Measurements from ENCODE around the gene ATXN10.
"Not testable (repeated sequence)": the region's sequence is repeated elsewhere in the genome, so short reads cannot be mapped to it uniquely, and the experiment has no call there.

Gene ATXN10

GRCh38 chr22:45678961-45679912 is 7.6 kb downstream of the ATXN10 start:
- no peak overlapping the region for H3K4me3 ChIP-seq (ENCODE audit: low read depth, low read length)
- peaks cover 19% of the 10 kb centered on the region for H3K36me3 ChIP-seq
- no peaks in the 10 kb centered on the region for H3K27me3 ChIP-seq (ENCODE audit: insufficient read depth, low read depth, severe bottlenecking)
- TF ChIP-seq CTCF (IDR thresholded peaks at IDR 0.05; ENCODE audit: low read depth, low read length) = no peak
- no peak overlapping the region for H3K27ac ChIP-seq
- H3K9me3 ChIP-seq (ENCODE audit: severe bottlenecking) = no peaks in the 10 kb centered on the region
- DNase-seq = no peak

- no peaks in the 10 kb centered on the region for H3K27me3 ChIP-seq (ENCODE audit: insufficient read depth, low read depth, severe bottlenecking)
- peaks cover 8% of the 10 kb centered on the region for H3K36me3 ChIP-seq
- TF ChIP-seq CTCF (IDR thresholded peaks at IDR 0.05; ENCODE audit: low read depth, low read length) = no peak
- DNase-seq = no peak
- H3K9me3 ChIP-seq (ENCODE audit: severe bottlenecking) = no peaks in the 10 kb centered on the region
- H3K4me3 ChIP-seq (ENCODE audit: low read depth, low read length) = no peak overlapping the region
- no peak overlapping the region for H3K27ac ChIP-seq
Measured at GRCh38 chr22:45680932-45681700, 9.5 kb downstream of the ATXN10 start.

- no peak overlapping the region for H3K4me3 ChIP-seq (ENCODE audit: low read depth, low read length)
- no peak for DNase-seq
Measured at GRCh38 chr22:45682064-45682463, 10.4 kb downstream of the ATXN10 start.

GRCh38 chr22:45682773-45683172 is 11.1 kb downstream of the ATXN10 start:
- H3K36me3 ChIP-seq; H3K9me3 ChIP-seq (ENCODE audit: severe bottlenecking); H3K27me3 ChIP-seq (ENCODE audit: insufficient read depth, low read depth, severe bottlenecking); H3K27ac ChIP-seq; DNase-seq; H3K4me3 ChIP-seq (ENCODE audit: low read depth, low read length): not testable (repeated sequence)

More at GRCh38 chr22:45682064-45682463, 10.4 kb downstream of the ATXN10 start:
- no peak for TF ChIP-seq CTCF (IDR thresholded peaks at IDR 0.05; ENCODE audit: low read depth, low read length)
- Histone ChIP-seq H3K36me3 (peaks cover under 1% of the 10 kb centered on the region), H3K27me3 (ENCODE audit: insufficient read depth, low read depth, severe bottlenecking) (no peaks in the 10 kb centered on the region), H3K27ac (no peak overlapping the region), H3K9me3 (ENCODE audit: severe bottlenecking) (no peaks in the 10 kb centered on the region)

GRCh38 chr22:45683248-45683647 is 11.6 kb downstream of the ATXN10 start:
- no peaks in the 10 kb centered on the region for H3K9me3 ChIP-seq (ENCODE audit: severe bottlenecking)
- no peak overlapping the region for H3K4me3 ChIP-seq (ENCODE audit: low read depth, low read length)
- no peak for TF ChIP-seq CTCF (IDR thresholded peaks at IDR 0.05; ENCODE audit: low read depth, low read length)
- DNase-seq = no peak
- H3K36me3 ChIP-seq = no peaks in the 10 kb centered on the region; the same call in 1 of the 2 replicates
- no peaks in the 10 kb centered on the region for H3K27me3 ChIP-seq (ENCODE audit: insufficient read depth, low read depth, severe bottlenecking)
- H3K27ac ChIP-seq = no peak overlapping the region

- DNase-seq = no peak
- Histone ChIP-seq H3K9me3 (ENCODE audit: severe bottlenecking) (no peaks in the 10 kb centered on the region), H3K4me3 (ENCODE audit: low read depth, low read length) (no peak overlapping the region), H3K36me3 (no peaks in the 10 kb centered on the region; the same call in 1 of the 2 replicates), H3K27me3 (ENCODE audit: insufficient read depth, low read depth, severe bottlenecking) (no peaks in the 10 kb centered on the region), H3K27ac (no peak overlapping the region)
- no peak for TF ChIP-seq CTCF (IDR thresholded peaks at IDR 0.05; ENCODE audit: low read depth, low read length)
Measured at GRCh38 chr22:45683680-45684079, 12.0 kb downstream of the ATXN10 start.
